IMR-90 (cell line): ENCODE data around the gene RHOBTB3. TPM values are rescaled to one million over a fixed set of nuclear protein-coding genes. Genes with fewer than 3 reads are reported as not detected.

ENCODE experiments used
- ATAC-seq: fragments of 200-7000 bp; cut with Tn5 transposase; 2 replicates; pipeline ENCODE4 v1.9.1; 2020; ENCODE audit warnings: low read depth, mild to moderate bottlenecking, moderate library complexity
- BruUV-seq: library from RNA; stranded (reverse); fragments of 400-500 nt; replicated peaks from 2 replicates; lab custom pipeline; 2021; lab: Mats Ljungman, UMichigan
- CTCF ChIA-PET: fragments of 300-600 bp; formaldehyde crosslinking; extraction: SDS; loops from one replicate; lab custom pipeline; 2021; ENCODE audit warnings: antibody characterized with exemption; lab: Yijun Ruan, JAX
- POLR2A ChIA-PET: fragments of 300-600 bp; sonication (Branson Sonifier 250); formaldehyde crosslinking; loops from one replicate; lab custom pipeline; 2022; ENCODE audit warnings: antibody characterized with exemption; ENCODE audit not compliant: unreplicated experiment; lab: Charles Lee
- DNase-seq: peaks from one replicate; pipeline ENCODE4 v3.0.0; 2013
- H2AFZ ChIP-seq: replicated peaks from 2 replicates; pipeline ENCODE3; 2013; ENCODE audit warnings: low read length, mild to moderate bottlenecking; ENCODE audit not compliant: poor library complexity
- H2AK5ac ChIP-seq: 2 replicates; pipeline ENCODE4 v1.6.1; 2013; ENCODE audit warnings: low read depth, low read length, inconsistent platforms
- H2AK9ac ChIP-seq: replicated peaks from 2 replicates; pipeline ENCODE3; 2013; ENCODE audit warnings: mild to moderate bottlenecking, low read depth, low read length, moderate library complexity; ENCODE audit not compliant: poor library complexity
- H2BK120ac ChIP-seq: 2 replicates; pipeline ENCODE4 v1.6.1; 2013; ENCODE audit warnings: low read depth, low read length, inconsistent platforms
- H2BK15ac ChIP-seq: 3 replicates; pipeline ENCODE4 v1.6.1; 2013; ENCODE audit warnings: low read depth, low read length, inconsistent platforms
- H2BK20ac ChIP-seq: 2 replicates; pipeline ENCODE4 v1.6.1; 2013; ENCODE audit warnings: low read depth, mild to moderate bottlenecking, inconsistent platforms, low read length, moderate library complexity
- H2BK5ac ChIP-seq: 2 replicates; pipeline ENCODE4 v1.6.1; 2013; ENCODE audit warnings: mild to moderate bottlenecking, low read depth, low read length, inconsistent platforms; ENCODE audit not compliant: poor library complexity, severe bottlenecking
- H3K14ac ChIP-seq: replicated peaks from 2 replicates; pipeline ENCODE4 v1.6.1; 2013; ENCODE audit warnings: low read depth, low read length, inconsistent platforms
- H3K18ac ChIP-seq: 2 replicates; pipeline ENCODE4 v1.6.1; 2013; ENCODE audit warnings: low read depth, low read length, control low read depth
- H3K23ac ChIP-seq: 2 replicates; pipeline ENCODE4 v1.6.1; 2013; ENCODE audit warnings: low read depth, low read length, inconsistent platforms
- H3K27ac ChIP-seq: 2 replicates; pipeline ENCODE4 v1.5.1; 2013; ENCODE audit warnings: mild to moderate bottlenecking, control low read depth, low read length; ENCODE audit not compliant: insufficient read depth
- H3K27me3 ChIP-seq: 2 replicates; pipeline ENCODE4 v1.6.1; 2013; ENCODE audit warnings: low read length; ENCODE audit not compliant: control insufficient read depth, insufficient read depth
- H3K36me3 ChIP-seq: 2 replicates; pipeline ENCODE4 v1.6.1; 2013; ENCODE audit warnings: low read length, mixed read lengths; ENCODE audit not compliant: control insufficient read depth, insufficient read depth
- H3K4ac ChIP-seq: 2 replicates; pipeline ENCODE4 v1.6.1; 2013; ENCODE audit warnings: low read depth, low read length, inconsistent platforms
- H3K4me1 ChIP-seq: 2 replicates; pipeline ENCODE4 v1.6.1; 2013; ENCODE audit warnings: low read length, mixed read lengths; ENCODE audit not compliant: control insufficient read depth, insufficient read depth
- H3K4me2 ChIP-seq: 2 replicates; pipeline ENCODE4 v1.6.1; 2013; ENCODE audit warnings: low read depth, mild to moderate bottlenecking, control low read depth, low read length, moderate library complexity
- H3K4me3 ChIP-seq: 2 replicates; pipeline ENCODE4 v1.5.1; 2013; ENCODE audit warnings: low read depth, mild to moderate bottlenecking, control low read depth, low read length, moderate library complexity; ENCODE audit not compliant: insufficient read depth
- H3K56ac ChIP-seq: 2 replicates; pipeline ENCODE4 v1.6.1; 2013; ENCODE audit warnings: low read length, inconsistent platforms; ENCODE audit not compliant: insufficient read depth; ENCODE audit errors: extremely low read depth
- H3K79me1 ChIP-seq, 2 experiments: 2 replicates each; pipeline ENCODE4 v1.6.1; 2013; ENCODE audit warnings: low read length in 2 of 2, inconsistent platforms in 1 of 2, low read depth in 1 of 2
- H3K9ac ChIP-seq: 2 replicates; pipeline ENCODE4 v1.6.1; 2013; ENCODE audit warnings: low read depth, low read length, control low read depth
- H3K9me1 ChIP-seq: 2 replicates; pipeline ENCODE4 v1.6.1; 2013; ENCODE audit warnings: low read length, inconsistent platforms; ENCODE audit not compliant: insufficient read depth
- H3K9me3 ChIP-seq: 2 replicates; pipeline ENCODE4 v1.6.1; 2013; ENCODE audit warnings: low read length; ENCODE audit not compliant: control insufficient read depth, insufficient read depth
- H4K20me1 ChIP-seq: 2 replicates; pipeline ENCODE4 v1.6.1; 2013; ENCODE audit warnings: low read length, inconsistent platforms; ENCODE audit not compliant: insufficient read depth
- H4K5ac ChIP-seq: 2 replicates; pipeline ENCODE4 v1.6.1; 2013; ENCODE audit warnings: mild to moderate bottlenecking, low read depth, low read length, control low read depth
- H4K8ac ChIP-seq, 2 experiments: 2 replicates each; pipeline ENCODE4 v1.6.1; 2013; ENCODE audit warnings: low read depth in 2 of 2, low read length in 2 of 2, control low read depth in 1 of 2, inconsistent platforms in 1 of 2
- H4K91ac ChIP-seq: 2 replicates; pipeline ENCODE4 v1.6.1; 2013; ENCODE audit warnings: low read depth, low read length, inconsistent platforms; ENCODE audit not compliant: insufficient read depth
- BHLHE40 ChIP-seq: fragments of 150-350 bp; IDR thresholded peaks from 2 replicates; pipeline ENCODE4 v1.6.1; 2016; ENCODE audit warnings: mild to moderate bottlenecking, low read depth, low read length
- CEBPB ChIP-seq: IDR thresholded peaks from 2 replicates; pipeline ENCODE4 v1.6.1; 2012; ENCODE audit warnings: low read depth, low read length, improper control_type of control experiment
- CHD1 ChIP-seq: IDR thresholded peaks from 2 replicates; pipeline ENCODE4 v1.6.1; 2012; ENCODE audit warnings: low read depth, low read length, improper control_type of control experiment
- ELK1 ChIP-seq: fragments of 150-350 bp; IDR thresholded peaks from 2 replicates; pipeline ENCODE4 v1.6.1; 2016; ENCODE audit warnings: low read depth, mild to moderate bottlenecking, low read length, moderate library complexity, borderline replicate concordance
- FOS ChIP-seq: fragments of 150-350 bp; IDR thresholded peaks from 2 replicates; pipeline ENCODE4 v1.6.1; 2016; ENCODE audit warnings: low read depth, low read length
- MAFK ChIP-seq: IDR thresholded peaks from 2 replicates; pipeline ENCODE4 v1.6.1; 2012; ENCODE audit warnings: low read depth, low read length, improper control_type of control experiment
- MAZ ChIP-seq: IDR thresholded peaks from 2 replicates; pipeline ENCODE4 v1.6.1; 2012; ENCODE audit warnings: low read depth, mild to moderate bottlenecking, low read length, improper control_type of control experiment, moderate library complexity, borderline replicate concordance
- MXI1 ChIP-seq: IDR thresholded peaks from 2 replicates; pipeline ENCODE4 v1.6.1; 2012; ENCODE audit warnings: low read depth, mild to moderate bottlenecking, low read length, moderate library complexity, borderline replicate concordance
- NFE2L2 ChIP-seq: fragments of 150-350 bp; IDR thresholded peaks from 2 replicates; pipeline ENCODE4 v1.6.1; 2016; ENCODE audit warnings: low read depth, mild to moderate bottlenecking, low read length
- POLR2A ChIP-seq: IDR thresholded peaks from 2 replicates; pipeline ENCODE4 v1.6.1; 2012; ENCODE audit warnings: mild to moderate bottlenecking, low read depth, low read length
- RAD21 ChIP-seq: IDR thresholded peaks from 2 replicates; pipeline ENCODE4 v1.6.1; 2012; ENCODE audit warnings: low read length, improper control_type of control experiment
- RCOR1 ChIP-seq: IDR thresholded peaks from 2 replicates; pipeline ENCODE4 v1.6.1; 2012; ENCODE audit warnings: mild to moderate bottlenecking, low read length, improper control_type of control experiment; ENCODE audit not compliant: insufficient replicate concordance
- RFX5 ChIP-seq: IDR thresholded peaks from 2 replicates; pipeline ENCODE4 v1.8.0; 2012; ENCODE audit warnings: low read depth, mild to moderate bottlenecking, low read length, moderate library complexity
- USF2 ChIP-seq: fragments of 150-350 bp; IDR thresholded peaks from 2 replicates; pipeline ENCODE4 v1.6.1; 2017; ENCODE audit warnings: mild to moderate bottlenecking, antibody characterized with exemption, low read length, low read depth
- WGBS, 2 experiments: methylation state at CpG; one replicate each; pipeline versions ENCODE4 v1.1.5 to v1.1.7; 2013; ENCODE audit warnings: missing lambda C conversion rate in 2 of 2; ENCODE audit not compliant: insufficient read length in 1 of 2; ENCODE audit errors: extremely low coverage in 2 of 2; 5-methylcytosine and 5-hydroxymethylcytosine counted together
- dilution Hi-C: fragments of 300-500 bp; cut with HindIII; formaldehyde crosslinking; loops from one replicate; pipeline ENCODE4 v1.14.3; 2018; ENCODE audit warnings: low sequenced_read_pairs; ENCODE audit not compliant: unreplicated experiment
- in situ Hi-C: fragments of 300-500 bp; cut with MboI; formaldehyde crosslinking; loops from 3 replicates; pipeline ENCODE4 v1.14.3; 2019; ENCODE audit warnings: low sequenced_read_pairs, inconsistent platforms, mixed read lengths
- intact Hi-C: fragments of 100-400 bp; cut with micrococcal nuclease; formaldehyde crosslinking; loops from 2 replicates; pipeline ENCODE4 v1.10.0; 2022
- polyA plus RNA-seq, 3 experiments: library from polyadenylated mRNA; depleted of rRNA; stranded (reverse); fragments of >200 nt; gene quantifications; 2 replicates each; pipeline ENCODE4 v1.2.3, GENCODE V29; 2012; ENCODE audit warnings: low replicate concordance in 1 of 3
- total RNA-seq: library from RNA; depleted of rRNA; stranded (reverse); fragments of >200 nt; gene quantifications from 2 replicates; pipeline ENCODE4 v1.2.3, GENCODE V29; 2012
- TF ChIP-seq, protein P1 (sequence below): conservative IDR thresholded peaks from 2 replicates; pipeline ENCODE4 v1.5.1; 2012; ENCODE audit warnings: mild to moderate bottlenecking, low read depth, low read length, improper control_type of control experiment

Gene RHOBTB3
- total and polyA plus RNA-seq, 2 of the 4 experiments (the other 2 are of a cell fraction), result 117 to 447 TPM

DNA sequence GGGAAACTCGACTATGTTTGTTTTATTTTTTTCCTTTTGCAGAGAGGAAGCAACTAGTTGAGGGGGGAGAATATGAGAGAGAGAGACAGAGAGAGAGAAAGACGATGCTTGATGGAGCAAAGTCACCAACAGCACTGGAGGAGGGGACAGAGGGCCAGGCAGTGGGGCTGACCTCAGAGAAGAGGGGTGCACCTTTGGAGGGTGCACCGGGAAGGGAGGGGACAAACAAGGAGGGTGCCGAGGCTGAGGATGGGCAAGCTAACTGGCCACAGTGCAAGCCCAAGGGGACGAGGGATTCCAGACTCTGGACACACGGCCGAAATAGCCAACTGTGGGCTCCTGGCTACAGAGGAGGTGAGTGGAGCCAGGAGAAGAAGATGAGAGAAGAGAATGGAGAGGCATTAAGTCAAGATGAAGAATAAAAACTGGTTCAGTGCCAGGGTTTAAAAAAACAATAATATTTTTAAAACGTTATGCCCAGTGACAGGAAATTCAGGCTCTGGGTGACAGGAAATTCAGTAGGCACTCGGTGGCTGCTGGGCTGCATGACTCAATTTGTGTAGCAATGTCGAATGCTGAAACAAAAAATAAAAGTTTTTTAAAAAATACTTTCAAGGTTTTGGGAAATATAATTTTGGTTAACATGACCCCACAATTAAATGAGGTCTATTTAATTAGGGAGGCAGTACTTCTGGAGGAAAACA lies 104.7 kb downstream of the RHOBTB3 start:
- Histone ChIP-seq H3K4me3 (no peak overlapping the region), H4K20me1 (no peaks in the 10 kb centered on the region), H3K9me3 (no peaks in the 10 kb centered on the region), H3K4me1 (peaks cover 3% of the 10 kb centered on the region), H4K8ac (no peak overlapping the region; a peak in 1 of 4 replicates), H2BK15ac (no peak overlapping the region; the same call in 2 of the 3 replicates), H2BK20ac (no peak overlapping the region), H3K4me2 (peak overlapping the region; percentile 72), H2BK5ac (no peak overlapping the region), H2AFZ (peak overlapping the region; percentile 15), H3K36me3 (no peaks in the 10 kb centered on the region), H3K56ac (no peak overlapping the region), H3K4ac (peak overlapping the region; percentile 54; the same call in 1 of the 2 replicates), H3K14ac (no peak overlapping the region), H4K91ac (peak overlapping the region; percentile 19; the same call in 1 of the 2 replicates), H3K9me1 (peaks cover 3% of the 10 kb centered on the region; the same call in 1 of the 2 replicates), H2AK5ac (peak overlapping the region; percentile 58; the same call in 1 of the 2 replicates), H3K27ac (0 out of 2 replicates have a peak overlapping the region, but pooled peaks have one; percentile 17), H3K18ac (0 out of 2 replicates have a peak overlapping the region, but pooled peaks have one; percentile 29), H2AK9ac (peak overlapping the region; percentile 6), H3K79me1 (no peaks in the 10 kb centered on the region), H3K27me3 (no peaks in the 10 kb centered on the region), H3K23ac (no peak overlapping the region), H3K9ac (peak overlapping the region; percentile 46; the same call in 1 of the 2 replicates), H4K5ac (peak overlapping the region; percentile 78; the same call in 1 of the 2 replicates), H2BK120ac (peak overlapping the region; percentile 31)
- no TSS peak for BruUV-seq
- ChIA-PET CTCF (no interaction called here), POLR2A (no interaction called here)
- dilution Hi-C loops (no loop called here), intact Hi-C loops (no loop called here), in situ Hi-C loops (no loop called here)
- DNase-seq, result no peak
- no peak for ATAC-seq
- 91% methylated on average over 4 of the region's 10 CpGs; no CpG with 5 or more reads in 1 of the 2 experiments for WGBS, 2 experiments
- TF ChIP-seq CEBPB (no peak), MXI1 (no peak), CHD1 (no peak), USF2 (no peak), FOS (no peak), RAD21 (no peak), ELK1 (no peak), RCOR1 (no peak), RFX5 (no peak), MAZ (no peak), BHLHE40 (no peak), MAFK (no peak), POLR2A (no peak), NFE2L2 (no peak)
- TF ChIP-seq, protein P1, sequence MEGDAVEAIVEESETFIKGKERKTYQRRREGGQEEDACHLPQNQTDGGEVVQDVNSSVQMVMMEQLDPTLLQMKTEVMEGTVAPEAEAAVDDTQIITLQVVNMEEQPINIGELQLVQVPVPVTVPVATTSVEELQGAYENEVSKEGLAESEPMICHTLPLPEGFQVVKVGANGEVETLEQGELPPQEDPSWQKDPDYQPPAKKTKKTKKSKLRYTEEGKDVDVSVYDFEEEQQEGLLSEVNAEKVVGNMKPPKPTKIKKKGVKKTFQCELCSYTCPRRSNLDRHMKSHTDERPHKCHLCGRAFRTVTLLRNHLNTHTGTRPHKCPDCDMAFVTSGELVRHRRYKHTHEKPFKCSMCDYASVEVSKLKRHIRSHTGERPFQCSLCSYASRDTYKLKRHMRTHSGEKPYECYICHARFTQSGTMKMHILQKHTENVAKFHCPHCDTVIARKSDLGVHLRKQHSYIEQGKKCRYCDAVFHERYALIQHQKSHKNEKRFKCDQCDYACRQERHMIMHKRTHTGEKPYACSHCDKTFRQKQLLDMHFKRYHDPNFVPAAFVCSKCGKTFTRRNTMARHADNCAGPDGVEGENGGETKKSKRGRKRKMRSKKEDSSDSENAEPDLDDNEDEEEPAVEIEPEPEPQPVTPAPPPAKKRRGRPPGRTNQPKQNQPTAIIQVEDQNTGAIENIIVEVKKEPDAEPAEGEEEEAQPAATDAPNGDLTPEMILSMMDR, result no peak
